NCI-H748 treated with DMSO at 0.1 percent for 48 hours (cell line): Measurements from ENCODE around the gene CTDSP1.
A peak's percentile ranks its signal among the peaks of the same experiment; 100 is the strongest.

Source experiments
- DNase-seq: peaks from one replicate; lab custom pipeline; 2025; lab: John Stamatoyannopoulos, UW

CTDSP1 gene, protein sequence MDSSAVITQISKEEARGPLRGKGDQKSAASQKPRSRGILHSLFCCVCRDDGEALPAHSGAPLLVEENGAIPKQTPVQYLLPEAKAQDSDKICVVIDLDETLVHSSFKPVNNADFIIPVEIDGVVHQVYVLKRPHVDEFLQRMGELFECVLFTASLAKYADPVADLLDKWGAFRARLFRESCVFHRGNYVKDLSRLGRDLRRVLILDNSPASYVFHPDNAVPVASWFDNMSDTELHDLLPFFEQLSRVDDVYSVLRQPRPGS

GRCh38 chr2:218399391-218400166 is at the start of gene CTDSP1:
CTDSP1 (plus strand) TSS chr2:218399868; CDS start chr2:218400091, 223 bp downstream.
- peak; percentile 56 for DNase-seq

DNA sequence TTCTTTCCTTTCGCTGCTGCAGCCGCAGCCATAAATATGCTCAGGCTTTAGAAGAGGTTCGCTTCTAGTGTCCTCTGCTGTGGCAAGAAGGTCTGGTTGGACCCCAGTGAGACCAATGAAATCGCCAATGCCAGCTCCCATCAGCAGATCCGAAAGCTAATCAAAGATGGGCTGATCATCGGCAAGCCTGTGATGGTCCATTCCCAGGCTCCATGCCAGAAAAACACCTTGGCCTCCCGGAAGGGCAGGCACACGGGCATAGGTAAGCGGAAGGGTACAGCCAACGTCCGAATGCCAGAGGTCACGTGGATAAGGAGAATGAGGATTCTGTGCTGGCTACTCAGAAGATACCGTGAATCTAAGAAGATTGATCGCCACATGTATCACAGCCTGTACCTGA is 45.6 kb upstream of the CTDSP1 start:
- DNase-seq = no peak

- DNase-seq = no peak
Observed at GRCh38 chr2:218354850-218355443, 44.7 kb upstream of the CTDSP1 start.

DNA sequence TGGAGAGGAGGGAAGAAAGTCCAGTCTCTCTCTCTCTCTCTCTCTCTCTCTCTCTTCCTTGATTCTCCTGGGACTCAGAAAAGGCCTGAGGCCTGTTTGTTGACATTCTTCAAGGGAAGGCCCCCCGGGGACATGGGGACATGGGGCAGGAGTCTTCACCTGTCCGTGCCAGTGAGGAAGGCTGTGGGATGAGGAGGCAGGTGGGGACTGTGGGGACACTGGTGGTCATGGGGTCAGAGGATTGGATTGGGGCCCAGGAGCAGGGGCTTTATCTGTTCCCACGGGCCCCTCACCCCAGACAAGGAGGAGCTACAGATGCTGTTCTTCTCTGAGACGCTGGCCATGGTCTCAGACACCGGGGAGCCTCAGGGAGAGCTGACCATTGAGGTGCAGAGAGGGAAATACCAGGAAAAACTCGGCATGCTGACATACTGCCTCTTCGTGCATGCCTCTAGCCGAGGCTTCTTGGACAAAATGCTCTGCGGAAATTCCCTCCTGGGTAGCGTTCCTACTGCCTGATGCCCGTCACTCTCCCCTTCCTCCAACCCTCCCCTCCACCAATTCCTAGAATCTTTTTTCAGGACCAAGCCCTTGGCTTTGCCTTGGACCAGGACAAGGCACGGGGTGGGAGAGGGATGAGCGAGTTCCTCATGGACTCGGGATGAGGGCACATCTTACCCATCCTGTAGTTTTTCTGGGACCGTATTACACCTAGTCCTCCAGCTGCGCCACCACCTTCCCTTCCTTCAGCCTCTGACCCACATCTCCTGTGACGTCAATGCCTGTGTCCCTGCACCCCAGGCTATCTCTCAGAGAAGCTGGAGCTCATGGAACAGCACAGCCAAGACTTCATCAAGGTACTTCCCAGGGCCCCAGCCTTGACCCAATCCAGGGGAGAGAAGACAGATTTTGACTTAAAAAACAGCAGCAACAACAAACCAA is 42.2 kb upstream of the CTDSP1 start:
- DNase-seq = no peak

GRCh38 chr2:218360453-218360852 is 39.2 kb upstream of the CTDSP1 start:
- no peak for DNase-seq

GRCh38 chr2:218362606-218363005 is 37.1 kb upstream of the CTDSP1 start:
- no peak for DNase-seq

GRCh38 chr2:218363736-218364135 is 35.9 kb upstream of the CTDSP1 start:
- no peak for DNase-seq

DNA sequence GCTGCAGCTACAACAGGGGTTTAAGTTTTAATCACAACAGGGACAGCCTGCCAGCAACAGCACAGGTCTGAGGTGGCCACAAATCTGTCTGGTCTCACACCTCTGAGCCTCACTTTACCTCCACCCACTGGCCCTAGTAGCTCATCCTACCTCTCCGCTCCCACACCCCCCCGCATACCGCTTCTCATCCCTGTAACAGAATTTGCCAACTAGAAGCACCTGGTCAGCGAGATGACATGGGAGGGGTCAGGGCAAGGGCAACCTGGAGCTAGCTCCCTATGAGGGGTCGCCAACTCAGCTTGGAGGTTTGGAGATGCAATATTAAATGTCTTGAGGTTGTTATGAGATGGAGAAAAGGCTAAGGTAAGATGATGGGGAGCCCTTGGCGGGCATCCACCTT is 35.5 kb upstream of the CTDSP1 start:
- no peak for DNase-seq

- DNase-seq = no peak
Observed at GRCh38 chr2:218366621-218367414, 32.9 kb upstream of the CTDSP1 start.

DNA sequence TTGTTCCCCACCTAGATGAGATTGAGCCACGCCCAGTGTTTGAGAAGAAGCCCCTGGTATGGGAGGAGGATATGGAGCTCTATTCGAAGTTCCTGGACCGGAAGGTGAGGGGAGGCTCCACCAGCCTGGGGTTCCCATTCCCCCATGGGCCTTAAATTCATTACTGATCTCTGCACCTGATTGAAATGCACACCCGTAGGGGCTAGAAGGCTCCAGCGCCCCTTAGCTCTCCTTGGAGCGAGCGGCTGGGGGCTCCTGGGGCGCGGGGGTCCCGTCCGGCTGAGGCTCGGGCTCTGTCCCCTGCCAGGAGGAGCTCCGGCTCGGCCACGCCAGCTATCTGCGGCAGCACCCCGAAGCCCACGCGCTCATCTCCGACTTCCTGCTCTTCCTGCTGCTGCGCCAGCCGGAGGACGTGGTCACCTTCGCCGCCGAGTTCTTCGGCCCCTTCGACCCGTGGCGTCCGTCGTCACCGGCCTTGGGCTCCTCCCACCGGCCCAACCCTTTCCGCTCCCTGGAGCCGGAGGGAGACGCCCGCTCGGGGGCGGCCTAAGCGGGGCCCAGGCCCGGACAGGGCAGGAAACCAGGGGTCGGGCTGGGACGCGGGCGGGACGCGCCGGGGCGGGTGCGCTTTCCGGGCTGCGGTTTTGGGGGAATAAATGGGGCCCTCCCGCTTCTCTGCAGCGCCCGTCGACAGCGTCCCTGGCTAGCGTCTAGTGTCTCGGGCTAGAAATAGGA is 32.1 kb upstream of the CTDSP1 start:
- no peak for DNase-seq

DNA sequence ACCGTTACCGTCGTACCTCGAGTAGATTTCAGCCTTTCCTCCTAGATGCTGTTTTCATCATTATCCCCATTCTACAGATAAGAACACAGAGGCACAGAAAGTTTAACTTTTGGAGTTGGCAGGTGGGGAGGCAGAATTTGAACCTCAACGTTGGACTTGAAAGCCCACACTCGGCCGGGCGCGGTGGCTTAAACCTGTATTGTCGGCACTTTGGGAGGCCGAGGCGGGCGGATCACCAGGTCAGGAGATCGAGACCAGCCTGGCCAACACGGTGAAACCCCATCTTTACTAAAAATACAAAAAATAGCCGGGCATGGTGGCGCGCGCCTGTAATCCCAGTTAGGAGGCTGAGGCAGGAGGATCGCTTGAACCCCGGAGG is 31.5 kb upstream of the CTDSP1 start:
- no peak for DNase-seq

DNA sequence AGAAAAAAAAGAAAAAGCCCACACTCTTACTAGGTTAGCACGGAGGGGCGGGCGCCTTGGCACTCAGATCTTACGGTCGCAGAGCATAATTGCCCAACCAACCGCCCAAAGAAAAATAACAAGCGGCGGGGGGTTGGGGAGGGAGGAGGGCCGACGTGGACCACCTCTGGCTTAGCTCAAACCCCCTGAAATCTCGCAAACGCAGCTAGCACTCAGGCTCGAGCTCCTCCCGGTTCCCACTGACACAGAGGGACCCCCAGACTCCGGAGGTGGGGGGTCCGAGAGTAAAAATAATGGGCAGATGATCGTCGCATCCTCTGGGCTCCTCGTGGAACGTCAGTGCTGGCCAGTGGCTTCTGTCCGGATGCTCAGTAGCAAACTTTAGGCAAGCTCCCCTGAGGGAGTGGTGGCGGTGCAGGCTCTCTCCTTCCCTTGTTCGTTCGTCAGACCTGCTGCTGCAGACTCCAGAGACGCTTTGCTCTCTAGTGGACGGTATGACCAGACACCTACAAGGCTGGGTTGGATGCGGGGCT is 31.0 kb upstream of the CTDSP1 start:
- peak; percentile 15 for DNase-seq

DNA sequence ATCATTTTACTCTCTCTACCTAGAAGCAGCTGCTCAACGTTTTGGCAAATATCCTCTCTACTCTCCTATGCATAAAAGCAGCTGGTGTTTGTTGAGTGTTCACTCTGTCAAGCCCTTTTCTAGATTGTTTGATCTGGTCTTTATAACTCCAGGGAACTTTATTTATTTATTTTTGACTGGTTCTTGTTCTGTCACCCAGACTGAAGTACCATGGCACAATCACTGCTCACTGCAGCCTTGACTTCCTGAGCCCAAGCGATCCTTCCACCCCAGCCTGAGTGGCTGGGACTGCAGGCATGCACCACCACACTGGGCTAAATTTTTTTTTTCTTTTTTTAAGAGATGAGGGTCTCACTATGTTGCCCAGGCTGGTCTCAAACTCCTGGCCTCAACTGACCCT is 30.3 kb upstream of the CTDSP1 start:
- peak; percentile 18 for DNase-seq

DNA sequence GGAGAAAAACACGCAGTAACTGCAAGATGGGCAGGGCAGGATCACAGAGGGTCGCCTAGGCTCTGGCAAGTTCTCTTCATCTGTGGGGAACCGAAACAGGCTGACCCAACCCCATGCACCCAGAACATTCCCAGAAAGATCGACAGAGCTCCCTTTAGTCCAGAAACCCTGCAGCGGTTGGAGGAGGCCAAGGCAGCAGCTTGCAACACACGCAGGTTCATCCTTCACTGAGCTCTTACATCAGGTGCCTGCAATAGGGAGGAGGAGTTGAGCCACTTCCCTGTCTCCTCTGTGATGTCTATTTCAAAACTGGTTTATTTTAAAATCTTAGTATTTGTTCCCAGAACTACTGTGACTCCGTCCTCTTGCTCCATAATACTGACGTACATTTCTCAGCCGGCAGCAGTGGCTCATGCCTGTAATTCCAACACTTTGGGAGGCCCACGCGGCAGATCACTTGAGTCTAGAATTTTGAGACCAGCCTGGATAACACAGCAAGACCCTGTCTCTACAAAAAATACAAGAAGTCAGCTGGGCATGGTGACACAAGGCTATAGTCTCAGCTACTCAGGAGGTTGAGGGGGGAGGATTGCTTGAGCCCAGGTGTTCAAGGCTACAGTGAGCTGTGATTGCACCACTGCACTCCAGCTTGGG is 29.1 kb upstream of the CTDSP1 start:
- no peak for DNase-seq

GRCh38 chr2:218371983-218372350 is 27.7 kb upstream of the CTDSP1 start:
- no peak for DNase-seq

GRCh38 chr2:218374795-218375194 is 24.9 kb upstream of the CTDSP1 start:
- no peak for DNase-seq

DNA sequence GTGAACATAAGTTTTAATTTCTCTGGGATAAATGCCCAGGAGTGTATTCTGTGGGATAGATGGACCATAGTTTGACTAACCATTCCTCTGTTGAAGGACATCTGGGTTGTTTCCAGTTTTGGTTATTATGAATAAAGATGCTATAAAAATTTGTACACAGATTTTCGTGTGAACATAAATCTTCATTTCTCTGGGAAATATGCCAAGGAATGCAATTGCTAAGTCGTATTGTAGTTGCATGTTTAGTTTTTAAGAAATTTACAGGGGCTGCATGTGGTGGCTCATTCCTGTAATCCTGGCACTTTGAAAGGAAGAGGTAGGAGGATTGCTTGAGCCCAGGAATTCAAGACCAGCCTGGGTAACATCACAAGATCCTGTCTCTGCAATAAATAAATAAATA is 24.5 kb upstream of the CTDSP1 start:
- no peak for DNase-seq

- DNase-seq = no peak
Observed at GRCh38 chr2:218378053-218378452, 21.6 kb upstream of the CTDSP1 start.

DNA sequence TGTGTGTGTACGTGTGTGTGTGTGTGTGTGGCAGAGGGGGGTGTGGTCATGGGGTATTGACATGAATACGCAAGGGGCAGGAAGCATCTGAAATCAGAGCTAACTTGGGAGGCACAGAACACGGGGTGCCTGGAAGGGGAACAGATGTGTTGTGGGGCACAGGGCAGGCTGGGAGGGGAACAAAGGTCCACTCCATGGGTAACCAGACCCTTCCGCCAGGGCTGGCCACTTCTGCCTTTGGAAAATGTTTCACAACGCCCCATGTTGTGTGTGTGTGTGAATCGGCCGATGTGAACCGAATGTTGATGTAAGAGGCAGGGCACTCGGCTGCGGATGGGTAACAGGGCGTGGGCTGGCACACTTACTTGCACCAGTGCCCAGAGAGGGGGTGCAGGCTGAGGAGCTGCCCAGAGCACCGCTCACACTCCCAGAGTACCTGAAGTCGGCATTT is 17.7 kb upstream of the CTDSP1 start, which contains the start of gene SLC11A1:
SLC11A1 (plus strand) TSS at position 358 of the 451 bp plus-strand sequence. CDS start 96 bp downstream, outside the sequence.
- DNase-seq = no peak

GRCh38 chr2:218382785-218383184 is 16.9 kb upstream of the CTDSP1 start:
- no peak for DNase-seq
